Measurements from ENCODE around the gene GJD3.

GJD3 gene

GRCh38 chr17:40366861-40367518 lies 2.5 kb upstream of the GJD3 start:
- DNase-seq, result no peak

- no peak for DNase-seq
Observed at GRCh38 chr17:40366076-40366860, 1.7 kb upstream of the GJD3 start.

GRCh38 chr17:40364906-40365305 lies 369 bp upstream of the GJD3 start:
- DNase-seq, result no peak

- DNase-seq, result peak; percentile 54
Observed at GRCh38 chr17:40363111-40363827, 1.3 kb downstream of the GJD3 start.

GRCh38 chr17:40362696-40363110 lies 1.8 kb downstream of the GJD3 start:
- DNase-seq, result peak; percentile 89

- DNase-seq, result no peak
Observed at GRCh38 chr17:40361925-40362695, 2.4 kb downstream of the GJD3 start.

GRCh38 chr17:40361063-40361924 lies 3.2 kb downstream of the GJD3 start:
- no peak for DNase-seq

- DNase-seq, result no peak
Observed at GRCh38 chr17:40360091-40360490, 4.4 kb downstream of the GJD3 start.

- DNase-seq, result peak; percentile 88
Observed at GRCh38 chr17:40358323-40359038, 6.1 kb downstream of the GJD3 start.

- no peak for DNase-seq
Observed at GRCh38 chr17:40356990-40357881, 7.3 kb downstream of the GJD3 start.

GRCh38 chr17:40355804-40356758 lies 8.5 kb downstream of the GJD3 start:
- no peak for DNase-seq

GRCh38 chr17:40355123-40355803 lies 9.3 kb downstream of the GJD3 start:
- DNase-seq, result peak; percentile 80

- DNase-seq, result no peak
Observed at GRCh38 chr17:40354221-40355122, 10.1 kb downstream of the GJD3 start.

GRCh38 chr17:40352779-40353394 lies 11.7 kb downstream of the GJD3 start:
- DNase-seq, result no peak

- no peak for DNase-seq
Observed at GRCh38 chr17:40352237-40352778, 12.2 kb downstream of the GJD3 start.
